OCI-LY3 (cell line): ENCODE measurements around the gene PSMB3.

Experiments used
- EZH2phosphoT487 ChIP-seq: fragments of 200-600 bp; shearing (Covaris generic); IDR thresholded peaks from 2 replicates; pipeline ENCODE4 v1.6.1; 2018; ENCODE audit warnings: antibody characterized with exemption, mixed run types, low read depth
- TF ChIP-seq, protein P1 (sequence below): fragments of 200-600, 300-600 bp; sonication (generic); IDR thresholded peaks from 2 replicates; pipeline ENCODE4 v1.5.1; 2014; ENCODE audit warnings: antibody characterized with exemption, low read length, low read depth

DNA sequence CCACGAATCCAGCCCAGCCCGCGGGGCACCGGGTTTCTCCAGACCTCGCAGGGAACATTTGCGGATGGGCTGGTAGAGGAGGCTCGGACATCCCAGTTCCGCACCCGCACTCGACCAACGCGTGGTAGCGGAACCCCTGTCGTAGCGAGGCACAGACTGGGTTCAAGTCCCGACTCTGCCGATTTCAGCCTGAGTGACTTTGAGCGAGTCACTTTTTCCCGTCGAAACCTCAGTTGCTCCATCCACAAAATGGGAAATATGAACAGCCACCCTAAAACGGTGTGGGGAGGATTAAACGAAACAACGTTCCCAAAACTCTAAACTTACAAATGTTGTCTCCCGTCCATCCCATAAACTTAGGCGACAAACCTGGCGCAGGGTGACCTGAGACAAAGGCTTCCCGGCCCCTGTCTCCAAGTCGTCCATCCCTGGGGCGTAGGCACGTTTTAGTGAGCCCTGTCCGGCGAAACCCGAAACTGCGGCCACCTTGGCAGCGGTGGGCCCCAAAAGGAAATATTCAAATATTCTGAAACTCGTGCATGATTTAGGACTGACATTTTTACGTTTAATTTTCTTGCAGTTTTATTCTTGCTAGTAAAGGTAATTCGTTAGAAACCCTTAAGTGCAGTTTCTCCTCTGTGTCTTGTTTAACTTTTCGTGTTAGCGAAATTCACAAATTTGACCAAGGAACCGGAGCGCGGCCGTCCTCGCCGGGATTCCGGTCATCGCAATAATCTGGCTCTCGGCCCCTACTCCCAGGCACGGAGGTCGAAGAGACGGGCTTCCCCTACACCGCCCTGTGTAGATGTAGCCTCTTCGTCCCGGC lies 49.4 kb upstream of the PSMB3 start:
- TF ChIP-seq, protein P1, sequence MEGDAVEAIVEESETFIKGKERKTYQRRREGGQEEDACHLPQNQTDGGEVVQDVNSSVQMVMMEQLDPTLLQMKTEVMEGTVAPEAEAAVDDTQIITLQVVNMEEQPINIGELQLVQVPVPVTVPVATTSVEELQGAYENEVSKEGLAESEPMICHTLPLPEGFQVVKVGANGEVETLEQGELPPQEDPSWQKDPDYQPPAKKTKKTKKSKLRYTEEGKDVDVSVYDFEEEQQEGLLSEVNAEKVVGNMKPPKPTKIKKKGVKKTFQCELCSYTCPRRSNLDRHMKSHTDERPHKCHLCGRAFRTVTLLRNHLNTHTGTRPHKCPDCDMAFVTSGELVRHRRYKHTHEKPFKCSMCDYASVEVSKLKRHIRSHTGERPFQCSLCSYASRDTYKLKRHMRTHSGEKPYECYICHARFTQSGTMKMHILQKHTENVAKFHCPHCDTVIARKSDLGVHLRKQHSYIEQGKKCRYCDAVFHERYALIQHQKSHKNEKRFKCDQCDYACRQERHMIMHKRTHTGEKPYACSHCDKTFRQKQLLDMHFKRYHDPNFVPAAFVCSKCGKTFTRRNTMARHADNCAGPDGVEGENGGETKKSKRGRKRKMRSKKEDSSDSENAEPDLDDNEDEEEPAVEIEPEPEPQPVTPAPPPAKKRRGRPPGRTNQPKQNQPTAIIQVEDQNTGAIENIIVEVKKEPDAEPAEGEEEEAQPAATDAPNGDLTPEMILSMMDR, result no peak
- no peak for TF ChIP-seq EZH2phosphoT487
